MM.1S (cell line): Measurements from ENCODE around the gene MMP3.

ENCODE experiments used
- CTCF ChIP-seq: fragments of 300-600 bp; sonication (generic); IDR thresholded peaks from 2 replicates; pipeline ENCODE4 v1.5.1; 2016; ENCODE audit warnings: antibody characterized with exemption, low read length, mixed read lengths
- EZH2 ChIP-seq: fragments of 300-600 bp; sonication (generic); optimal IDR thresholded peaks from 2 replicates; pipeline ENCODE3; 2017; ENCODE audit warnings: low read depth, mild to moderate bottlenecking, antibody characterized with exemption, low read length, mixed read lengths
- EZH2phosphoT487 ChIP-seq: fragments of 300-600 bp; sonication (generic); IDR thresholded peaks from 2 replicates; pipeline ENCODE4 v1.6.1; 2018; ENCODE audit warnings: antibody characterized with exemption, low read length

- TF ChIP-seq CTCF (no peak), EZH2 (no peak), EZH2phosphoT487 (no peak)
These were observed 37.1 kb downstream of the MMP3 start for GRCh38 chr11:102806296-102806695.
